IPS-11a (cell line): Measurements from ENCODE around the gene ZNF718.
"Not testable (repeated sequence)": the region's sequence is repeated elsewhere in the genome, so short reads cannot be mapped to it uniquely, and the experiment has no call there.

Source experiments
- H3K4me3 ChIP-seq: one replicate; pipeline ENCODE4 v1.5.1; 2013; ENCODE audit warnings: low read depth, low read length, control low read depth

Gene ZNF718

DNA sequence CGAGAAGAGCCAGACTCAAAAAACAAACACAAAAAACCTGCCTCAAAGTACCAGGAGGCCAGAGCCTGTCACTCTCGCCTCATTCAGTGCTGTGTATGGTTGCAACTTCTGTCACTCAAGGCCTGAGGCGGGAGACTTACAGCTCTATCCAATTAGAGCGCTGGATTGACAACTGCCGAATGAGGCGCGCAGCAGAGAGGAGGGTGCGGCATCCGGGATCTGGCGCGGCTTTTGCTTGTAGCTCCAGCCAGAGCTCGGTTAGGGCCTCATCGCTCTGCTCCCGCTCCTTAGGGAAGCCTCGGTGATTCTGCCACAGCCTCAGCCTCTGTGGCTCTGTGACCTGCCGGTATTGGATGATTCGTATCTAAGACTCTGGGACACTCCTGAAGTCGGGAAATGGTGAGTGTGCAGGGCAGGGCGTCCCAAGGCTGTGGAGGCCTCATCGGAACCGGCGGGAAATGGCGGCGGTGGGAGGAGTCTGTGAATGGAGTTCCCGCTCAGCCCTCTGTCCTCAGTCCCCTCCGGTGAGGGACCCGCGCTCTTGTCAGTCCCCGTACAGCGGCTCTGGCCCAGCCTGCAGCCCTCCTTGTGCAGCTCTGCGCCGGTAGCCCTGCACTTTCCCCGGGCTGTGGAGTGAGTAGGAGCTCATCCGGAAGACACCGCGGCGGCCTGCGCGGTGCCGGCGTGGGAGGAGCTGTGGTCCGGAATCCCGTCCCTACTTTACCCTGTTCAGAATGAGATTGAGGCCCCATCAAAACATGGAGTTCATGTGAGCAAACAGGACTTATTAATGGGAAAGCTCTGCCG lies at the start of gene ZNF718:
Gene ZNF718, plus strand, starts transcription at position 227 of the 807 bp plus-strand sequence. Its CDS starts 170 bp downstream, at position 397.
- peak within 1 kb of the TSS; percentile 96 for H3K4me3 ChIP-seq

DNA sequence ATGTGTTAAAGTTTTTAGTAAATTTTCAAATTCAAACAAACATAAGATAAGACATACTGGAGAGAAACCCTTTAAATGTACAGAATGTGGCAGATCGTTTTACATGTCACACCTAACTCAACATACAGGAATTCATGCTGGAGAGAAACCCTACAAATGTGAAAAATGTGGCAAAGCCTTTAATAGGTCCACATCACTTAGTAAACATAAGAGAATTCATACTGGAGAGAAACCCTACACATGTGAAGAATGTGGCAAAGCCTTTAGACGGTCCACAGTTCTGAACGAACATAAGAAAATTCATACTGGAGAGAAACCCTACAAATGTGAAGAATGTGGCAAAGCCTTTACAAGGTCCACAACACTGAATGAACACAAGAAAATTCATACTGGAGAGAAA lies 38.4 kb upstream of the ZNF718 start:
- no peak overlapping the region for H3K4me3 ChIP-seq

DNA sequence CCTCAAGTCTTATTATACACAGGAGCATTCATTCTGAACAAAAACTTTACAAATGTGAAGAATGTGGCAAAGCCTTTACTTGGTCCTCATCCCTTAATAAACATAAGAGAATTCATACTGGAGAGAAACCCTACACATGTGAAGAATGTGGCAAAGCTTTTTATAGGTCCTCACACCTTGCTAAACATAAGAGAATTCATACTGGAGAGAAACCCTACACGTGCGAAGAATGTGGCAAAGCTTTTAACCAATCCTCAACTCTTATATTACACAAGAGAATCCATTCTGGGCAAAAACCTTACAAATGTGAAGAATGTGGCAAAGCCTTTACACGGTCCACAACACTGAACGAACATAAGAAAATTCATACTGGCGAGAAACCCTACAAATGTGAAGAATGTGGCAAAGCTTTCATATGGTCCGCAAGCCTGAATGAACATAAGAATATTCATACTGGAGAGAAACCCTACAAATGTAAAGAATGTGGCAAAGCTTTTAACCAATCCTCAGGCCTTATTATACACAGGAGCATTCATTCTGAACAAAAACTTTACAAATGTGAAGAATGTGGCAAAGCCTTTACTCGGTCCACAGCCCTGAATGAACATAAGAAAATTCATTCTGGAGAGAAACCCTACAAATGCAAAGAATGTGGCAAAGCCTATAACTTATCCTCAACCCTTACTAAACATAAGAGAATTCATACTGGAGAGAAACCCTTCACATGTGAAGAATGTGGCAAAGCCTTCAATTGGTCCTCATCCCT lies 37.6 kb upstream of the ZNF718 start:
- not testable (repeated sequence) for H3K4me3 ChIP-seq

DNA sequence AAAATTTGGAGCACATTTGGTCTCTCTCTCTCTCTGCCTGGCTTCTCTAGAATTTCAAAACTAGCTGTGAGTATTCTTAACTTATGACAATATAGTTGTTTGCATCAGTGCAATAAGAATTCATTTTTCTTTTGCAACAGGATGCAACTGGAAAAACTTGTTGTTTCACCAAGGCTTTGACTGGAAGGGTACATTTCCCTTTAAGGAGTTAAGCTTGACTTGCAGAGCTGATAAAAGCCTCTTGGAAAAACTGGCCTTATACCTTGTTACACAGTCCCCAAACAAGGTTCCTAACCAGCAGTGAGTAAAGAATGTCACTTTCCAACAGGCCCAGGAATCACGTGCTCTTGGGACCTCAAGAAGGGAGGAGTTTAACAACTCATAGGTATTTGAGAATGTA lies 25.9 kb upstream of the ZNF718 start:
- H3K4me3 ChIP-seq = no peak overlapping the region

DNA sequence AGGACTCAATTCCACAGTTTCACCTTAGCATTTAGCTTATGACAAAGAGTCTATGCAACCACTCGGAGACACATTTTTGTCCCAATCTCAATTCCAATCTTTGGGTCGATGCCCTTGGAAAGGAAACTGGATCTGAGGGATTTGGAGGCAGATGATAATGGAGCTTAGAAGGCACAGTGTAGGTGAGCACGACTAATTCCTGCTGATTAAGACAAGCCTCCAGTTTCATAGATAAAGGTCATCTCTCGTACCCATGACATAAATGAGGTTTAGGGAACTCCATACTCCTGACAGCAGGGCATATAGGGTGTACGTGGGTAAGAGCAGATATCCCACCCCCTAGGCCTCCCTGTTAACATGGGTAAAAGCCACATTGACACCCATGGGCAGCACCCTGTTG lies 24.4 kb upstream of the ZNF718 start:
- H3K4me3 ChIP-seq = no peak overlapping the region

DNA sequence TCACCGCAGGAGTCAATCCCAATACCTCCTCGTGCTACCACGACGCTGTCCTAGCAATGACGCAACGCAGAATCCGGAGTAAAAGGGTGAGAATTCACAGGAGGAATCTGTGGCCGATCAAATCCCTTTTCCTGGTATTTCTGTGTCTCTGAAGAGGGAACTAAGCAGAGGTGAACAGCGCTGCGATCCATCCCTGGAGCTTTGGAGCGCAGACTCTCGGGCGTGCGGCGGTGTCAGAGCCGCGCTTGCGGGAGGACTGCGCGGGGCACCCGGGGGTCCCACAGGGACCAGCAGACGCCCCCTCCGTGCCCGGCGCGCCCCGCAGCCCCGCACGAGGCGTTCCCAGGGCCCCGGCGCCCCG lies 17.2 kb upstream of the ZNF718 start:
- H3K4me3 ChIP-seq = peak overlapping the region; percentile 4

DNA sequence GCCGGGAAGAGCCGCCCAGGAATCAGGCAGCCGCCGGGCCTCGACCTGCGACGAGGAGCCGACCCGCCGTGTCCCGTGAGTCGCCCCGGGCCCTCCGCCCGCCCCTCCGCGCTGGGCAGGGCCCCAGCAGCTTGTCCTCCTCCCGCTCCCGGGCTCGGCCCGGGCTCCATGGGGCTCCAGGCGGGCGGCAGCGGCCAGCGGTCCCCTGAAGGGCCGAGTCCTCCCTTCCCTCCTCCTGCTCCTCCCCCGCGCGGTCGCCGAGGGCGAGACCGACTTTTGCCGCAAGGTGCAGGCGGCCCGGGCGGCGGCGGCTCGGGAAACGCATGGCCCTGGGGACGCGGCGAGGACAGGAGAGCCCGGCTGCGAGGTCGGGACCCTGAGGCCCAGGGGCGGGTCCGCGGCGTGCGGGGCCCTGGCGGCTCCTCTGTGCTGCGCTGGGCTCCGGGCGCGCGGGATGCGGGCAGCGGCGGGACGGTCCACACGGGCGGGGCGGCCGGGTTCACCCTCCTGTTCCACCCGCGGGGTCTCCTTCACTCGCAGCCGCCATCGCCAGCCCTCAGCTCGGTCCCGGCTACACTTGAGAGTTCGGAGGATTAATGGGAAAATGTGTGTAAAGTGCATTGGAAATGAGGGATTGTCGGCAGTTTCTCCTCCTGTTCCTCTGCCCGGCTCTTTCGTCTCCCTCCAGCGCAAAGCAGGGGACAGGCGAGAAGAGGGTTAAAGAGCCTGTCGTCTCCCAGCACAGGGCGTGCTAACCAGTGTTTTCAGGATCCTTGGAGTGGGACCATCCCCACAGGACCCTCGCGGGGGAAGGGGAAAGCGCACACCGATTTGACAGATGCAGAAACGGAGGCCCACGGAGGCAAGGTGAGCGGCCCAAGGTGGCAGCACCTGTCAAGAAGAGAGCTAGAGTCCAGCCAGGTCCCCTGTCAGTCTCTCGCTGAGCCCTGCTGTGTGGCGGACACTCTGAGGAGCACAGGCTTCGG lies 16.6 kb upstream of the ZNF718 start:
- peak overlapping the region; percentile 21 for H3K4me3 ChIP-seq

DNA sequence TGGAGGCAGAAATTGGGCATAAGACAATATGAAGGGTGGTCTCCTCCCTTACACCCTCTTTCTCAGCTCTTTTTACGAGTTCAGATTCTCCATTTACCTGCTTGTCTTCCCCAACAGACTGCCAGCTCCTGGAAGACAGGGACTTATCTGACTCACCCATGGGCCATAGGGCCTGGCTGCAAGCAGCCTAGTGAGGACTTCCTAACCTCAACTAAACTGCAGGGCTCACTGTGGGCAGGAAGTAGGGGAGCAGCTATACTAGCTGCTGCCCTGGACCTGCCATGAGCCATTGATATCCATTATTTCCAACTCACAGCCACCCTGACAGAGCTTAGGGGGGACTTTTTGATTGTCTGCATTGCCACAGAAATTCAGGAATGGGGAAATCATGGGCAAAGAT lies 11.5 kb upstream of the ZNF718 start:
- H3K4me3 ChIP-seq = no peak overlapping the region

DNA sequence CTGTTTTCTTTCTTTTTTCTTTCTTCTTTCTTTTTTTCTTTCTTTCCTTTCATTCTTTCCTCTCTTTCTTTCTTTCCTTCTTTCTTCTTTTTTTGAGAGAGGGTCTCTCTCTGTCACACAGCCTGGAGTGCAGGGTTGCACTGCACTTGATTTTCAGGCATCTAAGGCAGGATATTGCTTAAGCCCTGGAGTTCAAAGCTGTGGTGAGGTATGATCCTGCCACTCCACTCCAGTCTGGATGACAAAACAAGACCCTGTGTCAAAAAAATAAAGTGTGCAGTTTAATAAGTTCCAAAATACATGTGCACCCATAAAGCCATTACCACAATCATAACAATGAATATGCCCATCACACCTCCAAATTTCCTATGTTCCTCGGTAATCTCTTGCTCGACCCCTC lies 10.6 kb upstream of the ZNF718 start:
- no peak overlapping the region for H3K4me3 ChIP-seq

DNA sequence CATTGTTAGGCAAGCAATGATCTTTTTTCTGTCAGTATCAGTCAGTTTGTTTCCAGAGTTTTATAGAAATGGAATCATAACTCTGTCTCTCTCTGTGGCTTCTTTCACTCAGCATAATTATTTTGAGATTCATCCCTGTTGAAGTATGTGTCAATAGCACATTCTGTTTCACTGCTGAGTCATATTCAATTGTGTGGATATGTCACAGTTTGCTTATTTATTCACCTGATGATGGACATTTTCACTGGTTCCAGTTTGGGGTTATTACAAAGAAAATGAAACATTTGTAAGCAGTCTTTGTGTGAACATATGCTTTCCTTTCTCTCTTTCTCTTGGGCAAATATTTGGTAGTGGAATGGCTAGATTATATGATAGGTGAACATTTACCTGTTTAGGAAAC lies 10.2 kb upstream of the ZNF718 start:
- H3K4me3 ChIP-seq = no peak overlapping the region

DNA sequence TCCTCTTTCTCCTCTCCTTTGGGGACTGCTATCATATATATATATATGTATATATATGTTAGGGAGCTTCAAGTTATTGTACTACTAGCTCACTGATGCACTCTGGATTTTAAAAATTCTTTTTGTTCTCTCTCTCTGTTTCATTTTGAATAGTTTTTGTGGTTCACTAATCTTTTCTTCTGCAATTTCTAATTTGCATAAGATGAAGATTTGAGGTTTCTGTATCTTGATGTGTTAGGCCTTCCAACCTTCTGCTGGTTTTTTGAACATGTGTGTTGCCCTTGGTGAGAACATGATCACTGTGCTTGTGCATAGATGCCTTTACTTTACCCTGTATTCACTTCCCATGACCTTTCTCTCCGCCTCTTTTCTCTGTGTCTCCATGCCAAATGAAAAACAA lies 7.8 kb upstream of the ZNF718 start:
- no peak overlapping the region for H3K4me3 ChIP-seq

DNA sequence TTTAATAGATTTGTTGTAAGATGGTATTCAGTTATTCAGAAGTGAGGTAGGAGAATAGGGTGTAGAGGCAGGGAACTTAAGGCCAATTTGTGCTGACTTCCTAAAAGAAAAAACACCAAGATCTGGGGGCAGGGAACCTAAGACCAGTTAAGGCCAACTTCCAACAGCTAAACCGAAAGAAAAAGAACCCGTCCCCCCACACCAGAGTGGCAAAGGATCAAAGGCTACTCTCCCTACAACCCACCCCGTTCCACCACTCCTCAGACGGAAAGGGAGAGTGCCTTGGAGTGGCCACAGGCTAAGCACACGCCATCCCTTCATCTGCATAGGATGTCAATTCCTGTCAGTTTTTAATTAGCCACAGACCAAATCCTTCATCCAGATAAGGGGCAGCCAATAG lies 3.7 kb upstream of the ZNF718 start:
- no peak overlapping the region for H3K4me3 ChIP-seq

DNA sequence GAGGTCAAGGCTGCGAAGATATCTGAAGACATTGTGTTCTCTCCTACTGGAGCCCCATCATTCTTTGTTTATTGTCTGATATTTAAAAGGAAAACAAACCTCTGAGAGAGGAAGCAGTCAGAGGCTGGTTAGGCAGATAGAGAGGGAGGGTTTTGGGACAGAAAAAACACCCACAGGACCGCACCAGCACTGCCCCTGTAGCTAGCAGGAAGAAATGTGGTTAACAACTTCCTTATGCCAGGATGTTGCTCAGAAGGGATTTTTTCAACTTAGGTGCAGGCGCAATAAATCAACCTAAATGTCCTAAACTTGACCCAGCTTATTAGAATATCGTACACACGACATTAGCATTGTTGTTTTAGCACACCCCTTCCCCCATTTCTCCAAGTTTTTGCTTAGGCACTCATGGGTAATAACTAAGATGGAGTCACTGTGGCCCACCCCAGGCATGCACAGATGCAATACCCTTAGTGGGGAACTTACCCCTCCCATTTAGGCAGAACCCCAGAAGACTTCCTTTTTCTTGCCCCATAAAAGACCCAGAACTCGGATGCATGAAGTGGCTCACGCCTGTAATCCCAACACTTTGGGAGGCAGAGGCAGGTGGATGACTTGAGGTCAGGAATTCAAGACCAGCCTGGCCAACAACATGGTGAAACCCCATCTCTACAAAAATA lies 2.8 kb upstream of the ZNF718 start:
- no peak overlapping the region for H3K4me3 ChIP-seq

DNA sequence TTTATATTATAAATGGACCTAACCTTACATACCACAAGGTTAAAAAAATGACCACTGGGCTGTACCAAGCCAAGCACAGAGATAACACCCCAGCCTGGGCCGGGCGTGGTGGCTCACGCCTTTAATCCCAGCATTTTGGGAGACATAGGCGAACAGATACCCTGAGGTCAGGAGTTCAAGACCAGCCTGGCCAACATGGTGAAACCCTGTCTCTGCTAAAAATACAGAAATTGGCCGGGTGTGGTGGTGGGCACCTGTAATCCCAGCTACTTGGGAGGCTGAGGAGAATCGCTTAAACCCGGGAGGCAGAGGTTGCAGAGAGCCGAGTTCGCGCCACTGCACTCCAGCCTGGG lies 403 bp upstream of the ZNF718 start:
- peak overlapping the region; percentile 96 for H3K4me3 ChIP-seq

DNA sequence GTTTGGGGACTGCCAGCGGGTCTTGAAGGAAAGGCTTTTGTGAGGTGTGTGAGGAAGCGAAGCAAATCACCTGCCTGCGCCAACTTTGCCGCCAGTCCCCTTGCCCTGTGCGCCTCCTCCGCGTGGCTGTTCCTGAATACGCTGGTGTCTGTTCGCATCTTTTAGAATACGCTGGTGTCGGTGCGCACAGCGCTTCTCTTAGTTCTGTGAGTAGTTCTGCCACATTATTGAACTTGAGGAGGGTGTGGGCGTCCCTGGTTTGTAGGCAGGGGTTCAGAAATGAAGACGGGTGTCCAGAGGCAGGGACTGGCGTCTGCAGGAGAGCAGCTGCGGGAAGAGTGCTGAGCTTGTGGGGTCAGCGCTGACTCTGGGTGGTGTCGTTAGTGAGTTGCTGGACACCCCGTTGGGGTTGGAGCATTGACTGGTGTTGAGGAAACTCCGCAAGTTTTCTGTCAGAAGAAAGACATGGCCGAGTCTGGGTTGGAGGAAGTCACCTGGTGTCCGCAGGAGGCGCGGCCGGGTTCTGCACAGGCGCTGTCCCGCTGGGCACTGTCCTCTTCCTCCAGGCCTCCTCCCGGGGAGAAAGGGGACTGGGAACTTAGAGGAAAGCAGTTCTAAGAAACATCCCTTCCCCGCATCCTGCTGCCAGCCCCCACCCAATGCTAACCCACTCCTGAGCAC lies 930 bp downstream of the ZNF718 start:
- peak overlapping the region; percentile 96 for H3K4me3 ChIP-seq

DNA sequence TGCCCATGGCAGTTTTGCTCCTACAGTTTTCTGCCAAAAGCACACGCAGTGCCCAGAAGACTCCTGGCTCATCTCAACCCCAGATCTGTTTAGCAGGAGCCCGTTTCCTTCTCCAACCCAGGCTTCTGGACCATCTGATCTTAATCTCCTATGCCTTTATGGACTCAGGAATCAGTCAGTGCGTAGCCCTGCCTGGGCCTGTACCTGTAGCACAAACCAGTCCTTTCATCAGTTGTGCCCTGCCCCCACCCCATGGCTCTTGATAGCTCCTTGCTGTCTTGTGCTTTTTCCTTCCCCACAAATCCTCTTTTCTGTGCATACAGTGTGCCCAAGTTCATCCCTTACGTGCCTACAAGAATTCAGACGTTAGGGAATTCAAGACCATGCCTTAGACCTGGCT lies 1.5 kb downstream of the ZNF718 start:
- H3K4me3 ChIP-seq = peak overlapping the region; percentile 96

DNA sequence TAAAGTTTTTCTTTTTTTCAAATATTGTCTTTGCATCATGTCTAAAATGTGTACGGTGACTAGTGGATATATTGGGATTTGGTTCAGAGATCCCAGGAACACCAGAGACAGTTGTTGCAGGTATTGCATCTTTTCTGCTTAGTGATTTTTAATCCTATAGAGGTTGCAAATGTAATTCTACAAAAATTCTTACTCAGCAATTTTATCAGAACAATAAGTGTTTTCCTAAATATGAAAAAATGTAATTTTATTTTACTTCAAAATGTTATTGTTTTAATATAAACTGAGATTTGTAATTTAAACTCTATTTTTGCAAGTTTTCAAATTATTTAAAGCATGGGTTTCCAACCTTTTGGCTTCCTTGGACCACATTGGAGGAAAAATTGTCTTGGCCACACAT lies 8.2 kb downstream of the ZNF718 start:
- H3K4me3 ChIP-seq = no peak overlapping the region

DNA sequence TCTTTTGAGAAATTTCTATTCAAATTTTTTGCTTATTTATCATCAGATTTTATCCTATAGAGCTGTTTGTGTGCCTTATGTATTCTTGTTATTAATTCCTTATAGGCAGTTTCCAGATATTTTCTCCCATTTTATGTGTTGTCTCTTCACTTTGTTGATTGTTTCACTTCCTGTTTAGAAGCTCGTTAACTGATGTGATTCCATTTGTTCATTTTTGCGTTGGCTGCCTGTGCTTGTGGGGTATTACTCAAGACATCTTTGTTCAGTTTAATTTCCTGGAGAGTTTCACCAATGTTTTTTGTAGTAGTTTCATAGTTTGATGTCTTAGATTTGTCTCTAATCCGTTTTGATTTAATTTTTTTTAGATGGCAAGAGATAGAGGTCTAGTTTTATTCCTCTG lies 14.6 kb downstream of the ZNF718 start:
- no peak overlapping the region for H3K4me3 ChIP-seq

DNA sequence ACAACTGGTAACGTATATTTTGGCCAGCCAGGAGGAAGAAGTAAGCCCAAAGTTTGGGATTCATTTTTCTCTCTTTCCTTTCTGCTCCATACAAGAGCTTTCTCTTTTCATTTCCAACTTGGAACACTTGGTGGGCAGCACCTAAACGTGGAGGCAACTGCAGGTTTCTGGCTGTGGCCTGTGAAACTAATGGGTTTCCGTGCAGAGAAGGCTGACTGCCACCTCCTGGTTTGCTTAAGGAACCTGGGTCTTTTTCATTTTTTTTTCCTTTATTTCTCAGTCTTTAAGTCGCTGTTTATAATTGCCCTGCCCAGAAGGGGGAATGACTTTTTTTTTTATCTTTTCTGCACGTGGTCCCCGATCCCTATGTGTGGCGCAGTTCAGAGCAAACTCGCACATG lies 15.4 kb downstream of the ZNF718 start:
- no peak overlapping the region for H3K4me3 ChIP-seq

DNA sequence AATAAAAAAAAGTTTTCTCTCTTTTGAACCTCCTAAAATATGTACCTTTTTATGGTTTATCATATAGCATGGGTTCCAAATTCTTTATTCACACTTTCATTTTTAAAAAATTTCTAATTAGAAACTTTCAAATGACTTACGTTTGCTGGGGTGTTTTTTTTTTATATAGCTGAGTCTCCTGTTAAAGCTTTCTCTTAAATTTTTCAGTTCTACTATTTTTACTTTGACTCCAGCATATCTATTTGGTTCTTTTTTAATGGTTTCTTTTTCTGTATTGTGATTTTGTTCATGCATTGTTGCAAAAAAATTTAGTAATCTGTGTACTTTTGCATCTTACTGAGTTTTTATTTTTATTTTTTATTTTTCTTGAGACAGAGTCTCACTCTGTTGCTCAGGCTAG lies 22.3 kb downstream of the ZNF718 start:
- no peak overlapping the region for H3K4me3 ChIP-seq
